Ectodermal cell (in vitro differentiated cells): ENCODE measurements around the gene NTM.

Experiments
- H3K27ac ChIP-seq: 2 replicates; pipeline ENCODE4 v1.7.0; 2013; ENCODE audit warnings: mild to moderate bottlenecking, low read depth, low read length; ENCODE audit not compliant: insufficient read depth, poor library complexity, severe bottlenecking
- H3K27me3 ChIP-seq: 2 replicates; pipeline ENCODE4 v1.7.0; 2013; ENCODE audit warnings: mild to moderate bottlenecking, low read length; ENCODE audit not compliant: insufficient read depth, control insufficient read depth, poor library complexity, severe bottlenecking
- H3K36me3 ChIP-seq: one replicate; pipeline ENCODE4 v1.7.0; 2013; ENCODE audit warnings: low read length; ENCODE audit not compliant: control insufficient read depth, insufficient read depth
- H3K4me1 ChIP-seq: one replicate; pipeline ENCODE4 v1.7.0; 2013; ENCODE audit warnings: low read length; ENCODE audit not compliant: control insufficient read depth, insufficient read depth
- H3K4me3 ChIP-seq: 2 replicates; pipeline ENCODE4 v1.7.0; 2013; ENCODE audit warnings: low read depth, low read length, control low read depth; ENCODE audit not compliant: insufficient read depth
- H3K9me3 ChIP-seq: 2 replicates; pipeline ENCODE4 v1.7.0; 2013; ENCODE audit warnings: mild to moderate bottlenecking, low read length, moderate library complexity; ENCODE audit not compliant: control insufficient read depth
- WGBS, 2 experiments: methylation state at CpG; one replicate each; pipeline ENCODE4 v1.1.7; 2013; ENCODE audit warnings: missing lambda C conversion rate in 2 of 2; 5-methylcytosine and 5-hydroxymethylcytosine counted together

Gene NTM

DNA sequence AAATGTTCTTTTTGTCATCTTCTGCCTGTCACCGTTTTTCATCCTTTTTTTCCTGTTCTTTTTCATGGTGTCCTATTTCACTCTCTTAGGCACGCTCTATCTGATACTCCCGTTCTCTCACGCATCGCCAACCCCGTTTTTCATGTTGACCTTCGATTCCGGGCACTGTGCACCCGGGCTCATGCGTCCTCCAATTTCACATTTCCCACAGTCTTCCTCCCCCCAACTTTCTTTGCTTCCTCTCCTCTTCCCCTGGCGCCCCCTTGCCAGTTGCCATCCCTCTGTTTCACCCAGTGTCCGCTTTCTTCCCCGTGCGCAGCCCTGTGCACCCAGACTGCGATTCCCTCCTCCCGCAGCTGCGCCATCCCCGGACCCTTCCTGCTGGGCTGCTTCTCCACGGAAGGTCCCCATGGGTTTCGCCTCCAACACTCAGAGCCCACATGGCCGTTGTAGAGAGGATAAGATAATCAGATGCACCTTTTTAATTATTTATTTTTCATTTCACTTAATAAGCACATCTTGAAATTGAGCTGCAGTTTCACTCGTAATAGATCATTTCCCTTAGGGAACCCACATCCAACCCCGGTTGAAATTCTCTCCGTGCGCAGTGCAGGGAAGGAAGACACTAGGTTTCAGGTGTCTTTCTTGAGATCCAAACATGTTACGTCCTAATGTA lies 791.1 kb downstream of the NTM start:
- 93 to 96% methylated on average over 26 of the region's 26 CpGs for WGBS, 2 experiments
- no peak overlapping the region for H3K4me3 ChIP-seq
- H3K9me3 ChIP-seq, result no peaks in the 10 kb centered on the region
- no peak overlapping the region for H3K27ac ChIP-seq
- no peaks in the 10 kb centered on the region for H3K4me1 ChIP-seq
- no peaks in the 10 kb centered on the region for H3K27me3 ChIP-seq
- H3K36me3 ChIP-seq, result no peaks in the 10 kb centered on the region

DNA sequence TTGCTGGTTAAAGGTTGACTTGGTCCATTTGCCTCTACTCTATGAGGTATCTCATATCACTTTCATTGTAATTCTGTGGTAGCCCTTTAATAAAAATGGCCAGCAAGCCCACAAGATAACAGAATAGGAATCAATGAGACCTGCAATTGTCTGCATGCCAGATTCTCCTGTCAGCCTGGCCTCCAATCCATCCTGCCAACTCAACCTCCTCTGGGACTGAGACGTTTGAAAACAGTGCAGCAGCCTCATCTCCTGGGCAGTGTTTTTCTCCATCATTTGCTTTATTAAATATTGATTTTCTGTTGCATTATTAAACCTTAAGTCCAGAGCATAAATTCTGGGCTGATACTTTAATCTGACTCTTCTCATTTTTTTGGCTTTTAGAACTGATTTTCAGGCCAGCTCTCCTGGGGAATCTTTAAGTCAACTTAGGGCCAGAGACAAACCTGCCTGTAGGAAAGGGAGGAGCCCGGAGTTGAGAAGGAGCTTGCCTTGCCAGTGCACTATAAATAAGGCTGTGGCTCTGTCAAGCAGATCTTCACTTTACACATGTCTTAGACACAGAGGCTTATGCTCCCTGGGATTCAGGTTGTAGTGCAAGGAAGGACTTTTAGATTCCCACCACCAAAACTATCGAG lies 798.0 kb downstream of the NTM start:
- no peaks in the 10 kb centered on the region for H3K36me3 ChIP-seq
- no peak overlapping the region for H3K27ac ChIP-seq
- no peak overlapping the region for H3K4me3 ChIP-seq
- H3K9me3 ChIP-seq, result no peaks in the 10 kb centered on the region
- no peaks in the 10 kb centered on the region for H3K4me1 ChIP-seq
- 91 to 92% methylated on average over 3 of the region's 3 CpGs for WGBS, 2 experiments
- H3K27me3 ChIP-seq, result no peaks in the 10 kb centered on the region

DNA sequence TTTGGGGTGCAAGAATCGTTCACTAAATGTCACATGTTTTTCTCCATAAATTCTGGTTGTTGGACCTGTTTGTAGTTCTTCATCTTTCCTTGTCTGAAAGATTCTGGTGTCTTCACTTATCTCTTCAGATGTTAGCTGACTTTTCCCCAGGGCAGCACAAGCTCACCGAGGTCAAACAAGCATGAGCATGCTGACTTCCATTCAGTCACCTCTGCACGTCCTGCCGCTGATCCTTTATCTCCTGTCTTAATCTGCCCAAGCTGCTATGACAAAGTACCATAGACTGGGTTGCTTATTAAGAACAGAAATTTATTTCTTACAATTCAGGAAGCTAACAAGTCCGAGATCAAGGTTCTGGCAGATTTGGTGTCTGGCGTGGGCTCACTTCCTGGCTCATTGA lies 800.6 kb downstream of the NTM start:
- Histone ChIP-seq H3K27me3 (no peaks in the 10 kb centered on the region), H3K9me3 (no peaks in the 10 kb centered on the region), H3K27ac (no peak overlapping the region), H3K4me1 (no peaks in the 10 kb centered on the region), H3K36me3 (no peaks in the 10 kb centered on the region), H3K4me3 (no peak overlapping the region)
- 89 to 98% methylated on average over 6 of the region's 6 CpGs for WGBS, 2 experiments

DNA sequence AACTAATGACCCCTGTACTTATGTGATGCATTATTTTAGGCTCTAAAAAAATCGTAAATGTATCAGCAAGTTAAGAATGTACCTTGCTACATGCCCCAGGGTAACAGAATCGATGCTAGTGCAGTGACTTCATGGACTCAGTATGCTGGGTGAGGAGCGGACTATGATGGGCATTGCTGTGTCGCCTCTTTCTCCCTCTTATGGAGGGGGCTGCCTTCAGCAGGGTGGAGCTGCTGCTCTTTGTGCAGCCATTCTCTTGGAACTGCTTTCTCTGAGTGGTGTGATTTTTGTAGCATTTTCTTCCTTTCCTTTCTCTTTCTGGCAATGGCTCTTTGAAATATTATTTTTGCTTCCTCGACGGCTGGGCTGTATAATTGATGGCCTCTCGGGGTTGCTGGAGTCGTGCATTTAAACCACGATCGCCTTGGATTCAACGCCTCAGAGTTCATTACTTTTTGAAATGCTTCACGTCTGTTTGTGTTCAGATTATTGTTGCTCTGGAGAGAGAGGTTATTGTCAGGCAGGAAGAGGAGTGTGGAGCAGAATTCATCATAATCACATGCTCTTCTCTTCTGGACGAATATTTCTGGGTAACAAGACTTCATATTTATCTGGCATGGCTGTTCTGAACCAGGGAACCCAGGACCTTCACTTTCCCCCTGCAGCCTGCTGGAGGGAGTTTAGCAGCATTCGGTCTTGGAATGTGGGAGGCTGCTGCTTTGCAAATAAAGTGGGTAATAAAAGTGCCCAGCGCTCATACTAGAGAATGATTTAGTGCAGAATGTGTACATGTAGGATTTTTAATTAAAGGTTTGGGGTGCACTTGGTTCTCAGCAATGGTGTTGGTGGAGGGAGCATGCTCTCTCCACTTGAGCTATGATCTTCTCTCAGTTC lies 804.2 kb downstream of the NTM start:
- Histone ChIP-seq H3K27me3 (no peaks in the 10 kb centered on the region), H3K4me3 (no peak overlapping the region), H3K36me3 (no peaks in the 10 kb centered on the region), H3K9me3 (no peaks in the 10 kb centered on the region), H3K4me1 (no peaks in the 10 kb centered on the region), H3K27ac (no peak overlapping the region)
- 89% methylated on average over 15 of the region's 15 CpGs for WGBS, 2 experiments

DNA sequence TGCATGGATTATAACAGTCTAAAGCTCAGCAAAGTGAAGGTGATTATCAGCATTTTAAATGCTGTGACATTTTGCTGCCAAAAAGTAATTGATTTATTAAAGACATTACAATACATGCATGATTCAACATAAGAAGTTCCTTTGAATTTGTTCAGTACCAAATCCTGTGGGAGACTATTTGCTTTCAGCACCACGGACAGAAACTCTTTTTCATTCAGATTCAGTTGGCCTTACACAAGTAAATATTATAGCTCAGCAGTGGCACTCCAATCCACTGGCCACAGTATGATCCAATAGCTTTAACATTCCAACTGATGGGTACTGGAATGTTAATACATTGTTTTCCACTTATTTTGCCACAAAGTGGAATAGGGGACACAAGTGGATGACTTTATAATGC lies 806.7 kb downstream of the NTM start:
- Histone ChIP-seq H3K9me3 (no peaks in the 10 kb centered on the region), H3K27ac (no peak overlapping the region), H3K4me3 (no peak overlapping the region), H3K4me1 (no peaks in the 10 kb centered on the region), H3K36me3 (no peaks in the 10 kb centered on the region), H3K27me3 (no peaks in the 10 kb centered on the region)
- WGBS, 2 experiments, result 12 to 14% methylated on average over 1 of the region's 1 CpG

DNA sequence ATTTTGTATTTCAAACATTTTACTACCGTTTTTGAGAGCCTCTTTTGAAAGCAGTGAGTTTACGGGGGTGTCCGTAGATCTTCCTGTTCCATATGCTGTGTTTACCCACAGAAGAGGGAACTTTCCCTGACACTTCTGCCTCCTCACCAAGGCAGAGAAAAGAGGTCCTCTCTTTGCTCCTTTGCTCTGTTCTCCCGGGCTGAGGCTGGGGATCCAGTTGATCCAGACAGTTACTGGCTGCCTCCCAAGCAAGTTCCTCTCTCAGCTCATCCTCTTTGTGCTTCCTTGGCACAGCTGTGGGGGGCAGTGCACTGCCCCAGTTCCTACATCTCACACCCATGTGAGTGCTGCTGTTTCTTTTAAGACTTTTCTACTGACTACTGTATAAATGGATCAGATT lies 813.7 kb downstream of the NTM start:
- no peak overlapping the region for H3K27ac ChIP-seq
- no peaks in the 10 kb centered on the region for H3K9me3 ChIP-seq
- H3K27me3 ChIP-seq, result no peaks in the 10 kb centered on the region
- no peak overlapping the region for H3K4me3 ChIP-seq
- H3K4me1 ChIP-seq, result no peaks in the 10 kb centered on the region
- no peaks in the 10 kb centered on the region for H3K36me3 ChIP-seq
- WGBS, 2 experiments, result 90 to 92% methylated on average over 4 of the region's 4 CpGs

DNA sequence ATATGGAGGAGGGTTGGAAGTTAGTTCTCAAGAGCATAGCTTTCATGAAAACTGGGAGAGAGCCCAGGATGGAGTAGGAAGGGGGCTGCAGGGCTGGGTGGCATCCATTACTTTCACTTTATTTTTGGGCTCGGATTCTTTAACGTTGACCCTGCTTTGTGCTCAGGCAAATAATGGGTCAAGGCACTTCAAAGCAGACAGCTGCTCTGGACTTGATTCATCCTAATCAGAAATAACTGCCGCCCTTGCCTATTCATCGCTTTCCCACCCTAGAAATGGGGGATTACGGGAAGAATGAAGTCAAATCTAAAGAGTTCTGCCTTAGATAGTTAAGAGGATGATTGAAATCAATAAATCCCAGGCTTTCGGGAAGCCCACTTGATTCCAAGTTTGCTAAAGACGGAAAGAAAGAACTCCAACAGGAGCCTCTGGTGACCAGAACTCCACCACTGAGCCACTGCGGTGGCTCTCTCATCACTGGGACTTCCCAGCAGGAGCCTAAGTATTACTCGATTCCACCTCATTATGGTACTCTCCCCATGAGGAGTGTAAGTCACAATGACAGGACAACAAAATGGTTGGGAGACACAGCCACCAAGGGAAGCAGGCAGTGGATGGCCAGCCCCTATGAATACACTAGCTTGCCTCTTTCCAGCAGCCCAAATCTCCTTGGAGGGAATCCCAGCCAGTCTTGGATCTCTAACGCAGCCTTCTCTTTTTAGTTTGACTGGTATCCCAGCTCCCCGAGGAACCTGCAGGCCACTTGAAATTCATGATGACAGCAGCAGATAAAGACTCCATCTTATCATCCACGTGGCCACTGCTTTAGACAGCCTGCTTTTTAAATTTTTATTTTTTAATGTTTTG lies 815.5 kb downstream of the NTM start:
- 90 to 94% methylated on average over 12 of the region's 12 CpGs for WGBS, 2 experiments
- H3K4me3 ChIP-seq, result no peak overlapping the region

DNA sequence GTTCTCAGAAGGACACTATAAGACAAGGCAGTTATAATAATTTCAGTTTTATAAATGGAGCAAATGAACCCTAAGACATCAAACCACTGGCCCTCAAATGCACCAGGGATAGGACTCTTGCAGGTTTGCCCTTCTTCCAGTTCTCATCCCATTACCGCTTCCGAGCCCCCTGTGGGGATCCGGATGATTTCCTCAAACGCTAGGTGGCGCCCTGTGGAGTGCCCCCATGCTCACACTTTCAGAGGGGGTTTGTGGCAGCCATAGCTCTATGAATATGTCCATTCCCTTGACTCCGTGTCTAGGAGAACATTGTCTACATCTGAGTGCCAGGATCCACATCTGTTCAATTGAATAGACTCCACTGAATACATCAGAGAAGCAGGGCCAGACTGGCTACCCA lies 816.3 kb downstream of the NTM start:
- H3K27me3 ChIP-seq, result no peaks in the 10 kb centered on the region
- no peak overlapping the region for H3K27ac ChIP-seq
- H3K9me3 ChIP-seq, result no peaks in the 10 kb centered on the region
- H3K36me3 ChIP-seq, result no peaks in the 10 kb centered on the region
- no peak overlapping the region for H3K4me3 ChIP-seq
- no peaks in the 10 kb centered on the region for H3K4me1 ChIP-seq
- 66 to 67% methylated on average over 6 of the region's 6 CpGs for WGBS, 2 experiments

More for the DNA sequence above, 815.5 kb downstream of the NTM start:
- Histone ChIP-seq H3K27ac (no peak overlapping the region), H3K9me3 (no peaks in the 10 kb centered on the region), H3K4me1 (no peaks in the 10 kb centered on the region), H3K27me3 (no peaks in the 10 kb centered on the region), H3K36me3 (no peaks in the 10 kb centered on the region)

DNA sequence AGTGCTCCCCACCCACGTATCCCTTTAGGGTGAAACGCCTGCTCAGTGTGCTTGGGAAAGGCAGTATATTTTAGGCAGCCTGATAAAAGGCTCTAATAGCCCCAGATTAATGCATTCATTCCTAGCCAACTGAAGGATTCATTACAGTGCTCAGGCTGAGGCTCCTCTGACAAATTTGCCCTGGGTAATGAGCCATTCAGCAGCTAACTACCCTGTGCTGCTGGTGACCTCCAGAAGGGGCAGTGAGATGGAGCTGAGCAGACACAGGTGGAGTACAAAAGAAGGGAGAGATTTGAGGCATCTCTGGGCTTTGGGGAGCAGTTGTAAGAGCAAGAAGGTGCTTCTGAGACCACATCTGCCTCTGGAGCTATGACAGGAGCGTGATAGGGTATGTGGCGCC lies 817.0 kb downstream of the NTM start:
- Histone ChIP-seq H3K4me1 (no peaks in the 10 kb centered on the region), H3K9me3 (no peaks in the 10 kb centered on the region), H3K36me3 (no peaks in the 10 kb centered on the region), H3K27me3 (no peaks in the 10 kb centered on the region), H3K4me3 (no peak overlapping the region), H3K27ac (no peak overlapping the region)
- 91 to 95% methylated on average over 4 of the region's 4 CpGs for WGBS, 2 experiments
